HG03571 (cell line): Measurements from ENCODE around the gene AGAP4.
"Not testable (repeated sequence)": the region's sequence is repeated elsewhere in the genome, so short reads cannot be mapped to it uniquely, and the experiment has no call there.

ENCODE experiments used
- ATAC-seq: cut with Tn5 transposase; IDR thresholded peaks from one replicate; pipeline ENCODE4 v1.9.1; 2021; ENCODE audit not compliant: unreplicated experiment

AGAP4 gene

GRCh38 chr10:45847400-45847799 lies at the start of gene AGAP4:
AGAP4 (minus strand) TSS chr10:45847500; CDS start chr10:45847347, 153 bp downstream.
- ATAC-seq, result not testable (repeated sequence)

DNA sequence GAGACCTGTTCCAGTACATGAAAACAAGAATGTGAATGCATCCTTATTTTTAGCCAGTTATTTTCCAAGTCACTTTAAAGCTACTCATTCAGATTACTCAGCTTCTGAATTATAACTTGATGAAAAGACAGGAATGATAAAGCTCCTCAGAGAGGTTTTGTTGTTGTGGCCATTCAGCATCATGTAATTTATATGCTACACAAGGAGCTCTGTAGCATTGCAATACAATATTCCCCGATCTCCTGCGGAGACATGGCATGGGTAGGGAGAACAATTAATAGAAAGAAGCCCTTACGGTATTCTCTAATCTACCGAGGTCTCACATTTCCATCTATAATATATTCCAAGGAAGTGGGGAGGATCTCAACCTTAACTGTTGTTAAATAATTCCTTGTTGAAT lies 43.4 kb upstream of the AGAP4 start:
- not testable (repeated sequence) for ATAC-seq

GRCh38 chr10:45889539-45890230 lies 42.4 kb upstream of the AGAP4 start:
- not testable (repeated sequence) for ATAC-seq

- ATAC-seq, result not testable (repeated sequence)
Observed at GRCh38 chr10:45882880-45883279, 35.6 kb upstream of the AGAP4 start.

DNA sequence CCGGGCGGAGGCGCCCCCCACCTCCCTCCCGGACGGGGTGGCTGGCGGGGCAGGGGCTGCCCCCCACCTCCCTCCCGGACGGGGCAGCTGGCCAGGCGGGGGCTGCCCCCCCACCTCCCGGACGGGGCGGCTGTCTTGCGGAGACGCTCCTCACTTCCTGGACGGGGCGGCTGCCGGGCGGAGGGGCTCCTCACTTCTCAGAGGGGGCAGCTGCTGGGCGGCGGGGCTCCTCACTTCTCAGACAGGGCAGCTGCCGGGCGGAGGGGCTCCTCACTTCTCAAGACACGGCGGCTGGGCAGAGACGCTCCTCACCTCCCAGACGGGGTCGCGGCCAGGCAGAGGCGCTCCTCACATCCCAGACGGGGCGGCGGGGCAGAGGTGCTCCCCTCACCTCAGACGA lies 18.1 kb upstream of the AGAP4 start:
- not testable (repeated sequence) for ATAC-seq

GRCh38 chr10:45864264-45864663 lies 17.0 kb upstream of the AGAP4 start:
- not testable (repeated sequence) for ATAC-seq

- not testable (repeated sequence) for ATAC-seq
Observed at GRCh38 chr10:45863632-45864031, 16.3 kb upstream of the AGAP4 start.

DNA sequence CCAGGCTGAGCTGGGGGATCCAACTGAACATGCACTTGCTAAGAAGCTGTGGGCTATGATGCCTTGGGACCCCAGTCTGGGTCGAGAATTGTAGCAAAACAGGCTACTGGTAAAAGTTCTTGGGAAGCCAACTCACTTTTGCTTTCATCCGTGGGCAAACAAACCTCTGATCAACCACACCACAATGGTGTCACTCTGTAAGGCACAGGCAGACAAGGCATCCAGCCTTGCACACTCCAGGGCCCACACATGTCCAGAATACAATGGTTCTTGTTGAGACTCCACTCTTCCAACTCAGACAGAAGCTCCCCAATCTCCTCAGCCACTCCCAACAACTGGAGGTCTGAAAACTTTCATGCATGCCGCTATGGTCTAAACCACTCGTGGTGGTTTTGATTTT lies 10.6 kb upstream of the AGAP4 start:
- ATAC-seq, result not testable (repeated sequence)

DNA sequence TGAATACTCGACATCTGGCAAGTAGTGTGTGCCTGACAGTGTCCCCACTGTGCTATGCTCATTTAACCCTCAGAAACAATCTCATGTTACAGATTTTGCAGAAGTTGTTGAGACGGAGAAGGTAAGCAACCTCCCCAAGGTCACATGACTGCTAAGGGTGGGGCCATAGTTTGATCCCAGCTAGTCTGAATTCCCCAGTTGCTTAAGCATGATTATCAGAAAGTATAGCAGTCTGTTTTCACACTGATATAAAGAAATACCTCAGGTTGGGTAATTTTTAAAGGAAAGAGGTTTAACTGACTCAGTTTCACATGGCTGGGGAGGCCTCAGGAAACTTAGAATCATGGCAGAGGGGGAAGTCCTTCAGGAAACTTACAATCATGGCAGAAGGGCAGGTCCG lies 1.2 kb upstream of the AGAP4 start:
- ATAC-seq, result not testable (repeated sequence)

DNA sequence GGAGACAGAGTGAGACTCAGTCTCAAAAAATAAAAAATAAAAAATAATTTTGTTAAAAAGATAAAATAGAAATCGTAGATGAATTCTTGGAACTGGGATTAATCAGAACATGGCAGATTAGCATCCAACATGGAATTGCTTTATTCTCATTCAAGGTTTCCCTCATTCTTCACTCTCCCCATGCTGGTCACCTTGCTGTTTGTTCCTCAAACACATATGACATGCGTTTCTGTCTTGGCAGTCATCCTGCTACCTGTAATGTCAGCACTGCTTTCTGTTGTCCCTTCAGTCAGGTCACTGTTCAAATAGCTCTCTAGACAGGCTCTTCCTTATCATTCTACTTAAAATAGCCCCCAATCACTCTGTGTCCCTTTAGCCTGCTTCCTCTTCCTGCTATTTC lies 24.4 kb downstream of the AGAP4 start:
- not testable (repeated sequence) for ATAC-seq

- ATAC-seq, result not testable (repeated sequence)
Observed at GRCh38 chr10:45820107-45820830, 27.0 kb downstream of the AGAP4 start.

DNA sequence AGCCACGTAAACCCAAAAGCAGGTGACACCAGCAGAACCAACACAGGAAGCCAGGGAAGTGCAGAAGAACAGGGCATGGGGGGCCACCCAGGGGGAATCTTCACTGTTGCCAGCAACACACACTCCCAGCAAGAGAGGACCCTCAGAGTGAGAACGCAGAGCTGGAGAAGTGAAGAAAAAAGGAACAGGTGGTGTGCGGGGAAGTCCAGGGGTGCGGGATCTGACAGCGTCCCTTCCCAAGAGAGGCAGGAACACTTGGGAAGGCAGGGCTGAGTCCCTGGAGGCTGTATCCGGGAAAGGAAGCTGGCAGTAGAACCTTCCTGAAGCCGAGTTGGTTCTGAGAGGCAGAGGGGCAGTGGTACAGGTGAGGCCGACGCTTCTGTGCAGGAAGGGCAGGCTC lies 27.7 kb downstream of the AGAP4 start:
- ATAC-seq, result no peak

- ATAC-seq, result no peak
Observed at GRCh38 chr10:45817912-45818311, 29.4 kb downstream of the AGAP4 start.

DNA sequence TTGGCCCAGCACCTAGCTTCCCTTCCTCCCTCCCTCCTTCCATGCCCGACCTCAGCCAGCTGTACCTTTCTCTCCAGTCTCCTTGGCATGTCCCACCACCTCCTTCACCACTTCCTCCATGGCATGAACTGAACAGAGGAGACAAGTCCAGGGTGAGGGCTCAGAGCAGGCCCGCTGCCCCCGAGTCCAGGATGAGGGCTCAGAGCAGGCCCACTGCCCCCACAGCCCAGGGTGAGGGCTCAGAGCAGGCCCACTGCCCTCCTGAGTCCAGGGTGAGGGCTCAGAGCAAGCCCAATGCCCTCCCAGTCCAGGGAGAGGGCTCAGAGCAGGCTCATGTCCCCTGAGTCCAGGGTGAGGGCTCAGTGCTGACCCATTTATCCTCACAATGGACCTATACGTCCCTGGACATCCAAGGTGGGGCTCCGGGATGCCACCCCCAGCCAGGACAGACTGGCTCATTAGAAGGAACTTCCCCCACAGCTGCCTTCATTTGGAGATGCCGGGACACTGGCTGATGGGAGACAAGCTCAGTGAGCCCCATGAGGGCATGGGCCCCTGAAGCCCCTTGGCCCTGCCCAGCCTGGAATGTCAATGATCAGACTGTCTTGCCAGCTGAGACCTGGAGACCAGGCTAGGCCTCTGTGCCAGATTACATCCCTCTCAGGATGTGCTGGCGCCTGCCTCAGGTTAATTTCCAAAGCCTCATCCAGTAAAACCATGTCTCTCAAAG lies 30.0 kb downstream of the AGAP4 start:
- ATAC-seq, result no peak

- ATAC-seq, result not testable (repeated sequence)
Observed at GRCh38 chr10:45814146-45814545, 33.2 kb downstream of the AGAP4 start.

- not testable (repeated sequence) for ATAC-seq
Observed at GRCh38 chr10:45812959-45813358, 34.3 kb downstream of the AGAP4 start.

- no peak for ATAC-seq
Observed at GRCh38 chr10:45811075-45811474, 36.2 kb downstream of the AGAP4 start.

DNA sequence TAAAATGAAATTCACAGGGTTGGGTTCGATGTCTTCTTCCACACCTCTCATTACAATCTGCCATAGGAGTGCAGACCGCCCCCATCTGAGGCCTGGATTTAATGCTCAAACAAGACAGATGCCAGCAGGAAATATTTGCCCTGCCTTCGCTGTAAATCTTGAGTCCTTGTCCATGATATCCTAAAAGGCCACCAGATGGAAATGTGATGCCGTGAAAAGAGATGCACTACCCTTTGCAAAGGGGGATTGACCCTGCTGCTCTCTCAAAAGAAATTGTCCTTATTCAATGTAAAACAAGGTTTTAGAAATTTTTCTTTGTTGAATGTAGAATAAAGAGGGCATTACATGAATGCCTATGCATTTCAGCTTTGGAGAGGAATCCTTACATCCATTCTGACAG lies 37.5 kb downstream of the AGAP4 start:
- ATAC-seq, result no peak

DNA sequence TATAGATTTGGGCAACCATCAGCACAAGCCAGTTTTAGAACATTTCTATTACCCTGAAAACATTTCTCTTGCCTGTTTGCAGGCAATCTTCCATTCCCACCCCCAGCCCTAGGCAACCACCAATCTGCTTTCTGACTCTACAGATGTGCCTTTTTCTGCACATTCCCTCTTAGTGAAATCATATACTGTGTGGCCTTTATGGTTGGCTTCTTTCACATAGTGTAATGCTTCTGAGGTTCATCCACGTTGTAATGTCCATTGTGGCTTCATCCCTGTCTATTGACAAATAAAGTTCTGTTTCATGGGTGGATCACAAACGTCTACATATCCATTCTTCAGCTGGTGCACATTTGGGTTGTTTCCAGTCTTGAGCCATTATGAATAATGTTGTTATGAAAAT lies 42.3 kb downstream of the AGAP4 start:
- ATAC-seq, result not testable (repeated sequence)

GRCh38 chr10:45803060-45804010 lies 44.0 kb downstream of the AGAP4 start:
- ATAC-seq, result not testable (repeated sequence)
